ENCODE measurements around the gene SLC18A2.

GRCh38 chr10:117322260-117322659 lies 81.3 kb downstream of the SLC18A2 start:
- TF ChIP-seq, protein P1, sequence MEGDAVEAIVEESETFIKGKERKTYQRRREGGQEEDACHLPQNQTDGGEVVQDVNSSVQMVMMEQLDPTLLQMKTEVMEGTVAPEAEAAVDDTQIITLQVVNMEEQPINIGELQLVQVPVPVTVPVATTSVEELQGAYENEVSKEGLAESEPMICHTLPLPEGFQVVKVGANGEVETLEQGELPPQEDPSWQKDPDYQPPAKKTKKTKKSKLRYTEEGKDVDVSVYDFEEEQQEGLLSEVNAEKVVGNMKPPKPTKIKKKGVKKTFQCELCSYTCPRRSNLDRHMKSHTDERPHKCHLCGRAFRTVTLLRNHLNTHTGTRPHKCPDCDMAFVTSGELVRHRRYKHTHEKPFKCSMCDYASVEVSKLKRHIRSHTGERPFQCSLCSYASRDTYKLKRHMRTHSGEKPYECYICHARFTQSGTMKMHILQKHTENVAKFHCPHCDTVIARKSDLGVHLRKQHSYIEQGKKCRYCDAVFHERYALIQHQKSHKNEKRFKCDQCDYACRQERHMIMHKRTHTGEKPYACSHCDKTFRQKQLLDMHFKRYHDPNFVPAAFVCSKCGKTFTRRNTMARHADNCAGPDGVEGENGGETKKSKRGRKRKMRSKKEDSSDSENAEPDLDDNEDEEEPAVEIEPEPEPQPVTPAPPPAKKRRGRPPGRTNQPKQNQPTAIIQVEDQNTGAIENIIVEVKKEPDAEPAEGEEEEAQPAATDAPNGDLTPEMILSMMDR (conservative IDR thresholded peaks at IDR 0.05 in 1 of 2, IDR thresholded peaks at IDR 0.05 in 1 of 2; ENCODE audit: low read depth in 1 of 2, low read length in 2 of 2): no peak
- TF ChIP-seq EZH2 (IDR thresholded peaks at IDR 0.05; ENCODE audit: low read length, missing control alignments): no peak

All from fibroblast of lung (primary cell).